Stimulated activated naive CD8-positive, alpha-beta T cell treated with anti-CD3 and anti-CD28 coated beads, Interleukin-15, amount 100 ng/mL, for 72 hours (primary cell): ENCODE results near the gene IL1R2.
A peak's percentile ranks its signal among the peaks of the same experiment; 100 is the strongest.
"Not testable (repeated sequence)": the region's sequence is repeated elsewhere in the genome, so short reads cannot be mapped to it uniquely, and the experiment has no call there.

Source experiments
- ATAC-seq: fragments of 150-1000 bp; cut with Tn5 transposase; 2 replicates; pipeline ENCODE4 v1.10.0; 2021; ENCODE audit warnings: mild to moderate bottlenecking, moderate library complexity
- DNase-seq, 2 donors: peaks; one replicate each; pipeline ENCODE4 v3.0.0; 2021 to 2022
- H3K27ac Mint-ChIP-seq, 2 donors: one replicate each; pipeline ENCODE4 v1.8.0; 2022; ENCODE audit warnings: mild to moderate bottlenecking in 2 of 2, mixed read lengths in 2 of 2, moderate library complexity in 2 of 2
- H3K27me3 Mint-ChIP-seq: one replicate; pipeline ENCODE4 v1.8.0; 2022; ENCODE audit warnings: mixed read lengths
- H3K4me1 Mint-ChIP-seq: one replicate; pipeline ENCODE4 v1.8.0; 2022; ENCODE audit warnings: mild to moderate bottlenecking, mixed read lengths
- H3K4me3 Mint-ChIP-seq, 2 donors: one replicate each; pipeline ENCODE4 v1.8.0; 2022; ENCODE audit warnings: mild to moderate bottlenecking in 2 of 2, mixed read lengths in 2 of 2, moderate library complexity in 1 of 2
- H3K9me3 Mint-ChIP-seq, 2 donors: one replicate each; pipeline ENCODE4 v1.8.0; 2022; ENCODE audit warnings: mixed read lengths in 2 of 2

IL1R2 gene

DNA sequence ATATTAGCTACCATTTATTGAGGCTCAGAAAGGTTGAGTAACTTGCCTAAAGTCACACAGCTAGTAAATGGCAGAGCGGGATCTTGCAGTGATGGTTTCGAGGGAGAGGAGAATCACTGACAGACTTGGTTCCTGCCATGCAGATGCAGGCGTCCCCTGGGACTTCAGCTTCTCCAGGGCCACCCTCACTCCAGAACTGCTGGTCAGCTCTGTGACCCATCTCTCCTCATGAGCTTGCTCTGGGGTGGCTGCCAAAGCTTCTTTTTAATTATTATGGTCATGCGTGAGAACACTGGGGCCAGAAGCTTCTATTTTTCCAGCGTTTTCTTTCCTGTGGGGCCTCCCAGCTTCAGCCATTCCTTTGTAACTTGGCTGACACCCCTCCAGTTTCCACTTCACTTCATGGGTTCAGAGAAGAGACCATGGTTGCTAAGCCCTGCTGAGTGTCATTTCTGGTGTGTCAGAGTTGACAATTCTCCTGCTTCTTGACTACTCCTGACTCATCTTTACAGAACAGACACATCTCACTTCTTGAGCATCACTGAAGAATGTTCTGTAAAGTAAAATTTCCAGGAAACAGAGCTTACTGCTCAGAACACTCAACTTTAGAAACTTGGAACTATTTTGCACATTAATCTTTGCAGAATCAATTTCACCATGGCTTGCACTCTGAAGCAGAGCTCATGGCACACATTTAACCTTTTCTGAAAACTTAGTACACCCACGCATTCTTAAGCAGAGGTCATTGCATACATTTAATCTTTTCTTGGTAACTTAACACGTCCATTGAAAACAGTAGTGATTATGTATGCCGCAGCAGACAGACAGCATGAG is 70.4 kb downstream of the IL1R2 start:
- Mint-ChIP-seq H3K27me3 (peaks cover 15% of the 10 kb centered on the region), H3K9me3 (peaks cover 0 to 8% of the 10 kb centered on the region in 2 donors), H3K27ac (peak overlapping the region; percentile 2 to 61), H3K4me1 (peaks cover 40% of the 10 kb centered on the region), H3K4me3 (peak overlapping the region in 1 of 2 donors; percentile 37)
- DNase-seq = peak in 1 of 2 donors; percentile 20
- ATAC-seq = peak; percentile 86

DNA sequence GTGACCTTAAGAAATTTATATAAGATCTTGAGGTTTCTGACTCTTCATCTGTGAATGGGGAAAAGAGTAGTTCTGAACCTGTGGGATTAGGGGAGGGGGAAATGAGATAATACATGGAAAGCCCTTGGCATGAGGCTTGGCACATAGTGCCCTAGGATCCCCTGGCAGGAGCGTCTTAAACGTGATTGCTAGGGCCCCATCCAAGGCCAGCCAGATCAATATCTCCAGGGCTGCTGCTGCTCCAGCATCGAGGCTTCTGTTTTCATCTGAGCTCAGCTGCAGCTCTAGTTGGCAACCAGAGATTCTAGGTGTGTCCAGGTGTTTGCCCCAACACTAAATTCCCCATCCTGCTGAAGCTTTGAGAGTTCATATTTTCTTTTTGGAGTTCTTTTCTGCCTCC is 71.0 kb downstream of the IL1R2 start:
- Mint-ChIP-seq H3K9me3 (peaks cover 0 to 8% of the 10 kb centered on the region in 2 donors), H3K4me1 (peaks cover 36% of the 10 kb centered on the region), H3K27me3 (peaks cover 15% of the 10 kb centered on the region), H3K27ac (peak overlapping the region in 1 of 2 donors; percentile 2), H3K4me3 (peak overlapping the region in 1 of 2 donors; percentile 37)
- DNase-seq = no peak
- ATAC-seq = no peak

DNA sequence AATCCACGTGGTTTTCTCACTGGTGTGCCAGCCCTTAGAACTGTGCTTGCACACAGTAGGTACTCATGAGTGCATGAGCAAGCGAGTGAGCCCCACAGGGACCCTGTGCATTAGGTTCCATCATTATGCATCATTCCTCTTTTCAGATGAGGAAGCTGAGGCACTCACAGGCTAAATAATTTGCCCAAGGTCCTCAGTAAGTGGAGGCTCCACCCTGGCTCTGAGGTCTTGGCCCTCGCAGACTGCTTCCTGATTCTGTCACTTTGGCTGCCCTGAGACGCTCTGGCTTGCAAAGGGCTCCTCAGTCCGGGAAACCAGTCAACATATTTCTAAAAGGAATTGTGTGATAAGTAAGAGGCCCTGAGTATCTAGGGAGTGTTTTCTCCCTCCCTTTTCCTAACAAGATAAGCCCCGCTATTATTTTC is 71.7 kb downstream of the IL1R2 start:
- no peak overlapping the region for H3K27ac Mint-ChIP-seq
- DNase-seq = no peak
- peaks cover 35% of the 10 kb centered on the region for H3K4me1 Mint-ChIP-seq
- peaks cover 0 to 10% of the 10 kb centered on the region in 2 donors for H3K9me3 Mint-ChIP-seq
- no peak for ATAC-seq
- H3K27me3 Mint-ChIP-seq = peaks cover 15% of the 10 kb centered on the region
- no peak overlapping the region for H3K4me3 Mint-ChIP-seq

DNA sequence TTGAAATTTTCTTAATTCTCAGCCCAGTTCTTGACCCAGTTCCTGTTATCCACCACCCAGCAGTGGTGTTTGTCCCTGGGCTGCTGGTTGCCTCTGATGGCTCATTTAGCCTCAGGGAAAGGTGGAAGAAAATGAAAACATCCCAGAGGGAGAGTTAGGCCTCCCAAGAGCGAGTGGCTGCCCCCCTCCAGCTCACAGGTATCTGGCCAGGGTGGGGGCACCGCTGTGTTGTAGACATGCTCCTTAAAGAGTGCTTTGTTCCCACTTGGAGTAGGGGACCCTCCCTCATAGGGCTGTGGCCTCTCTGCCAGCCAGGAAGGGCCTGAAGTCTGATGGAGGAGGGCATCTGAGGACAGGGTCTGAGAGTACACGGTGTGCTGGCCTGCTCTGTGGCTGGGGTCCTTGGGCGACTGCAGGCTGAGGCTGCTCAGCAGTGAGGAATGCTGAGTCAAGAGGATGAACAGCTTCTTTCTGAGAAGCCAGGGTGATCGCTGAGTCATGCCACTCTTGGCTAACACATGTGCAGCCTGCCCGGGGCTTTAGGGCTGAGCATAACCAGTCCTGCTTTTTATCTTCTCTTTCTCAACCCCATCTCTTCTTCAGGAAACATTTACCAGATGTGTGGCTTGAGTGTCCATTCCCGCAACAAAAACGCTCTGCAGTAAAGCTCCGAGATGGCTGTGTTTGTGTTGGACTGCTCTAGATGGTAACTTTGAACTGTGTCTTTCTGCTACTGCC is 72.3 kb downstream of the IL1R2 start:
- peaks cover 4 to 16% of the 10 kb centered on the region in 2 donors for H3K9me3 Mint-ChIP-seq
- H3K27me3 Mint-ChIP-seq = peaks cover 15% of the 10 kb centered on the region
- no peak overlapping the region for H3K27ac Mint-ChIP-seq
- no peak overlapping the region for H3K4me3 Mint-ChIP-seq
- no peak for DNase-seq
- no peak for ATAC-seq
- peaks cover 35% of the 10 kb centered on the region for H3K4me1 Mint-ChIP-seq

DNA sequence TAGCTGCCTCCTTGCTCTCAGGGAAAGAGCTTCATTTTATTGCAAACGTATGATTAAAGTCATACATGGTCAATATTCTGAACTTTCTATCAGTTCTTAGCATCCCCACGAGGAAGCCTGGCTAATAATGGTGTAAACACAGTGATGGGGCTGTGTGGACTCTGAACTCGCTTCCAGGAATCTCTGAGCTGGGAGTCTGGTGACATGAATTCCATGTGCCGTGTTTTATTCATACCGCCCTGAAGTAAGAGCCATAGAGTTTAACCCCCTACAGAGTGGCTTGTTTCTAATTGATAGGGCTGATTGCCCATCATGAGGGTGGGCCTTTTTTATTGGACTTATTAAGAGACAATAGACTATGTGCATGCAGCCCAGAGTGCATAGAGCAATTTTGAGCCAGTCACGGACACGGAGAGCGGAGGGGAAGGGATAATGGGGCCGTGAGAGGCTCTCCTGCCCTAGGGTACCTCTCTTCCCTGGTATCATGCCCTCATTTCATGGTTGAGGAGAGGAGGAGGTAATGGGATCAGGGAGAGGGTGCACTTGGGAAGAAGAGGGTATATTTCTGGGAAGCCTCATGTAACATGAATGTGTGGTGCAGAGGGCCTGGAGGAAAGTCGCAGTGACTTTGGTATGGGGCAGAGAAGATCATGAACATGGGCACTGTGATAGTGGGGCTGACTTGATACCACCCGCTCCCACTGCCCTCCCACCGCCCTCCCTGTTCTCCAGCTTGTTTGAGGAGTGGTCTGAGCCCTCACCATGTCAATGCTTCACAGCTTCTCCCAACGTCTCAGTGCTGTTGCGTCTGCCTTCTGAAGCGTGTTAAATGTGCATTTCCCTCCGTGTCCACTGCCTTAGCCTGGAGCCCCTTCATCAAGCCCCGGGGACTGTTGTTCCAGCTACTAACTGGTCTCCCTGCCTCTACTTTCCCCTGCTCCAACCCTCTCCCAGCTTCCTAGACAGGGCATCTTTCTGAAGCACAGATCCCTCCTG is 73.2 kb downstream of the IL1R2 start:
- Mint-ChIP-seq H3K27me3 (peaks cover 15% of the 10 kb centered on the region), H3K4me1 (peaks cover 35% of the 10 kb centered on the region), H3K4me3 (no peak overlapping the region), H3K27ac (no peak overlapping the region), H3K9me3 (peaks cover 4 to 16% of the 10 kb centered on the region in 2 donors)
- ATAC-seq (no peak), DNase-seq (no peak)

DNA sequence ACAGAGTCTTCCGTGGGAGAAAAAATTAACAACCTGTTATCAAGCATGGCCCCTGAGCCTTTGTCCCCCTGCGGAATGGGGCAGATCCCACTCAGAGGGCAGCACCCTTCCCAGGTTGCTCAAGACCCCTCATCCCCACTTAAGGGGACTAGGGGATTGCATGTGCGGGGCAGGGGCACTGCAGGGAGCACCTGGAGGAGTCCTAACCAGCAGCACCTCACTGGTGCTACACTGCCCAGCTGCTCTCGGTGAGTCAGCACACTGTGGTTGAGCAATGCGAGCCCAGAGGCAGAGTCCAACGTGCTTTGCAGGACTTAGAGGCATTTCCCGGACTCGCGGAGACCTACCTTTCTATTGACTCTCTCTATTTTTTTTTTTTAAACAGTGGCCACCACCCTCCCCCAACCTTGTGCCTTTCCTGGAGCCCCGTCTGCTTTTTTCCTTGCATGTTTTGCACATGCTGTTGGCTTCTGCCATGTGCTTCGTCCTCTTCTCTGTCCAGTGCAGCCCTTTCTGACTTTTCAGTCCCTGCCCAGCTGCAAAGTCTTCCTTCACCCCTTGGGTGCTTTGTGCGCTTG is 74.0 kb downstream of the IL1R2 start:
- H3K27ac Mint-ChIP-seq = no peak overlapping the region
- H3K4me1 Mint-ChIP-seq = peaks cover 35% of the 10 kb centered on the region
- peaks cover 15% of the 10 kb centered on the region for H3K27me3 Mint-ChIP-seq
- DNase-seq (no peak), ATAC-seq (no peak)
- no peak overlapping the region for H3K4me3 Mint-ChIP-seq
- H3K9me3 Mint-ChIP-seq = peaks cover 4 to 16% of the 10 kb centered on the region in 2 donors

DNA sequence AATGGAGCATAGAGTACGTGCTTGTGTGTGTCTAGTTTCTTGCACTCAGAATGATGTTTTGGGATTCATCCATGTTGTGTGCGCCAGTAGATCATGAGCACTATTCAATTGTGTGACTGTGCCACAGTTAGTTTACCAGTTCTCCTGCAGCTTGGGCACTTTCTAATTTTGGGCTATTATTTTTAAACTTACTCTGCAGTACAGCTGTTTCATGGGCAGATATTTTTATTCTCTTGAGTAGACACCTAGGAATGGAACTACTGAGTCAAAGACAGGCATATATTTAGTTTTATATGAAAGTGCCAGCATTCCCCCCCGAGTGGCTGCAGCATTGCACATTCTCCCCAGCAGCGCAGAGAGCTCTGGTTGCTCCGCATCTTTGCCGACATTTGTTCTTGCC is 74.8 kb downstream of the IL1R2 start:
- ATAC-seq = no peak
- H3K4me1 Mint-ChIP-seq = peaks cover 35% of the 10 kb centered on the region
- peaks cover 15% of the 10 kb centered on the region for H3K27me3 Mint-ChIP-seq
- DNase-seq = no peak
- H3K9me3 Mint-ChIP-seq = peaks cover 4 to 16% of the 10 kb centered on the region in 2 donors
- H3K4me3 Mint-ChIP-seq = no peak overlapping the region
- no peak overlapping the region for H3K27ac Mint-ChIP-seq

DNA sequence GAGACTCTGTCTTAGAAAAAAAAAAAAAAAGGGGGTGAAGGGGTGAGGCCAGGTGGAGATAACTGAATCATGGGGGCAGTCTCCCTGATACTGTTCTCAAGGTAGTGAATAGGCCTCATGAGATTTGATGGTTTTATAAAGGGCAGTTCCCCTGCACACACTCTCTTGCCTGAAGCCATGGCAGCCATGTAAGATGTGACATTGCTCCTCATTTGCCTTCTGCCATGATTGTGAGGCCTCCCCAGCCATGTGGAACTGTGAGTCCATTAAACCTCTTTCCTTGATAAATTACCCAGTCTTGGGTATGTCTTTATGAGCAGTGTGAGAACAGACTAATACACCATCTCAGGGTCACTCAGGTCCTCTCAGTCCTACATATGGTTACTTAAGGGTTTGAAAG is 76.4 kb downstream of the IL1R2 start:
- H3K4me1 Mint-ChIP-seq = peaks cover 21% of the 10 kb centered on the region
- peaks cover 15% of the 10 kb centered on the region for H3K27me3 Mint-ChIP-seq
- not testable (repeated sequence) for H3K27ac Mint-ChIP-seq, H3K4me3 Mint-ChIP-seq, DNase-seq, ATAC-seq
- peaks cover 4 to 16% of the 10 kb centered on the region in 2 donors for H3K9me3 Mint-ChIP-seq

DNA sequence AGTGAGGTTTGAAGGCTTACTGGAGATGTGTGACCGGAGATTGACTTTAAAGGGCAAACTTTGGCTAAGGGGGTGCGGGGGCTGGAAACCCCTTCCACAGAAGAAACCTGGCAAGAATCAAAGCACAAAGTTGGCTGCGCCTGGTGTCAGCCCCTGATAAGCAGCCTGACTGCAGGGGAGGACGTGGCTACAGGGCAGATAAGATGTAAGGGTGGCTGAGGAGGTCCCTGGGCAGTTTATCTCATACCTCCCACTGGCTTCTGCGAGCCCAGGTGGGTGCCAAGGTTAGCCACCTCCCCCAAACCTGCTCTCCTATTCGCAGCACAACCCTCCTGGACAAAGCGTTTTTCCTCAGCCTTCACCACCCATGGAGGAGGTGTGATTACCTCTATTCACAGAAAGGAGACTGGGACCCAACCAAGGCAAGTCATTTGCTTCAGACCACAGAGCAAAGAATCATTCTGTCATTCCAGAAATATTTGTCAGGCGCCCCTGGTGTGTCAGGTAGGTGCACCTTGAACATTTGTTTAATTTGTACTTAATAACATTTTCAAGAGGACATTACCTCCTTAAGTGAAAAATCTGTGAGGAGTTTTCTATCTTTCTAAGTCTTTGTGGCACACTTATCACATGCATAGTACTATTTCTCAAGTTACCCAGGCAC is 77.7 kb downstream of the IL1R2 start:
- H3K4me1 Mint-ChIP-seq = peaks cover 17% of the 10 kb centered on the region
- no peak for DNase-seq
- H3K9me3 Mint-ChIP-seq = peaks cover 4 to 16% of the 10 kb centered on the region in 2 donors
- peak overlapping the region in 1 of 2 donors; percentile 45 for H3K27ac Mint-ChIP-seq
- no peak overlapping the region for H3K4me3 Mint-ChIP-seq
- peaks cover 15% of the 10 kb centered on the region for H3K27me3 Mint-ChIP-seq
- no peak for ATAC-seq

DNA sequence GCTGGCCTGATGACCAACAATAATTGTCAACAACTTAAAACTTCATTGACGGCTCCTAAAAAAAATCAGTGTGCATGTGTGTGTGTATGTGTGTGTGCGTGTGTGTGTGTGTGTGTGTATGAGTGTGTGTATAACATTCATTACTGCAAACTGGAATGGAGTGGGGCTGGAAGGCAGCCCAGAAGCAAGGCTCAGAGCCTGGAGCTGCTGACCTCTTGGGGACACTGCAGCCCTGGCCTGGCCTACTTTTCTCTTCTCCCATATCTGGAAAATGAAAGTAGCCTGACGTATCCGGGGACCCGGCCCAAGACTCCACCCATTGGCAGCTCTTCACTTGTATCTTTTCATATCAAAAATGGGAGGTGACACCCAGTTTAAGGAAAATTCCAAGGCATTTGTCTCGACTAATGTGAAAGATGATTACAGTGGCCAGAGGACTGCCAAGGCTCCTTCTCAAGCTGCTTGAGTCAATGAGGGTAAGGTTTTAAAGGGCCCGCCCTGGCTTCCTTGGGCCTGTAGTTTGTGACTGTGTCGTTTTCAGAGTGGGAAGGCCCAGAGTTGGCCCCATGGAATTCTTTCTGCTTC is 78.4 kb downstream of the IL1R2 start:
- DNase-seq = no peak
- Mint-ChIP-seq H3K27me3 (peaks cover 15% of the 10 kb centered on the region), H3K27ac (no peak overlapping the region)

DNA sequence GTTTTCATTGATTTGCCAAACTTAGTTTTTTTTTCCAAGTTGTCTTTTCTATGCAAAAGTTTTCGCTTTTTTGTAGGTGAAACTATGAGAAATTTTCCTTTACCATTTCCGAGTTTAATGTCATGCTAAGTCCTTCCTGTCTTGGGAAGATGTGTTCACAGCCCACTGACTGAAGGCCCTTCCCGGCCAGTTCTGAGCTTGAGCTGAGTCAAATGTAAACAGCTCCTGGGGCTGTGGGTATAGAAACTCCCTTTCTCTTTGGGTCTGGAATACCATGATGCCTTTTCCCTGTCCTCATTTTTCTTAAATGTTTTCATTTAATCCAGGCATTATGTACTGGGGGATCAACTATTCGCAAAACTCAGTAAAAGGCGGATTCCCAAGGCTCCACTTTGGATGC is 81.0 kb downstream of the IL1R2 start:
- Mint-ChIP-seq H3K27ac (no peak overlapping the region), H3K4me1 (peaks cover 11% of the 10 kb centered on the region), H3K4me3 (no peak overlapping the region), H3K27me3 (no peaks in the 10 kb centered on the region), H3K9me3 (peaks cover 8 to 10% of the 10 kb centered on the region in 2 donors)
- ATAC-seq = no peak
- DNase-seq = no peak

More for the DNA sequence above, 78.4 kb downstream of the IL1R2 start:
- peaks cover 4 to 15% of the 10 kb centered on the region in 2 donors for H3K9me3 Mint-ChIP-seq
- no peak for ATAC-seq
- H3K4me3 Mint-ChIP-seq = no peak overlapping the region
- H3K4me1 Mint-ChIP-seq = peaks cover 12% of the 10 kb centered on the region

DNA sequence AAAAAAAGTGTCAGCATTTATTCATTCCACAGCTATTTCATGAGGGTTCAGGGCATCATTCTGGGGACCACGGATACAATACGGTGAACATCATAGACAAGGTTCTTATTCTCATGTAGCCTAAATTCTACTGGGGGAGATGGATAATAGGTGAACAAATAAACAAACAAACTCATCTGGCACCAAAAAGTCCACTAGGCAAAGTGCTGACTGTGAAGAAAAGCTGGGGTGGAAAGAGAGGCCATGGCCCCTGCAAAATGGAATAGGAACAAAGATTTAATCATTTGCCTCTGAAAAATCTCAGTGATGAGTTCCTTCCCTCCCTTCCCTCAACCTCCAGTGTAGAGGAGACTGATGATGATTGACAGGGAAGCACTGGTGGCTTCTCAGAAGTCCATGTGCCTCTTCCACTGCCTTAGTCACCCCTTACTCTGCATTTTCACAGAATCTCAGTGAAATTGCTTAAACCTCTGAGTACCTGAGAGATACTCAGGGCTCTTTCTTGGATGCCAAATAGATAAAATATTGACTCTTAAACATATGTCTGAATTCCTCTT is 81.5 kb downstream of the IL1R2 start:
- Mint-ChIP-seq H3K4me1 (peaks cover 14% of the 10 kb centered on the region), H3K27ac (no peak overlapping the region)
- ATAC-seq = no peak

DNA sequence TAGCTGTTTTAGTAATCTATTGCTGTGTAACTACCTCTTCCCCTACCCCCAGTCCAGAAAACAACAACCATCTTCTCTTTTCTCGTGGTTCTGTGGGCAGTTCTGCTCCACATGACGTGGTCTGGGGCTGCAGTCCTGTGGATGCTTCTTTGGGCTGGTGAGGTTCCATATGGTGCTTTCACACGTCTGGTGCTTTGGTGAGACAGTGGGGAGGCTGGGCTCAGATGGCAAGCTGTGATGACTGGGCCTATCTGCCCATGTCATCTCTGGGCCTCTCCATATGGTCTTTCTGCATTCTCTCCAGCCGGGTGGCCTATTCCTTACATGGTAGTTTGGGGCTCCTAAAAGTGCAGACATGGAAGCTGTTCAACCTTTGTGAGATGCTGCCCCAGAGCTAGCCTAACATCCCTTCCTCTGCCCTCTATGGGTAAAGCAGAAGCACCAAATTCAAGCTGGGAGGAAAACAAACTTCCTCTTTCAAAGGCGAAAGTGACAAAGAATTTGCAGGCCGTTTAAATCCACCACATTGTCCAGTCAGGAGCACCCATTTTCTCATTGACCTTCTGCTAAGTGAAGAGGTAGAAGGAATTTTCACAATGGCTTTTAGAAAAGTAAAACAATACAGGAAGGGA is 82.5 kb downstream of the IL1R2 start:
- no peaks in the 10 kb centered on the region for H3K27me3 Mint-ChIP-seq
- no peak overlapping the region for H3K4me3 Mint-ChIP-seq
- ATAC-seq = peak; percentile 35
- no peak for DNase-seq
- H3K27ac Mint-ChIP-seq = no peak overlapping the region
- peaks cover 19% of the 10 kb centered on the region for H3K4me1 Mint-ChIP-seq
- H3K9me3 Mint-ChIP-seq = peaks cover 9 to 13% of the 10 kb centered on the region in 2 donors

More for the DNA sequence above, 81.5 kb downstream of the IL1R2 start:
- no peak overlapping the region for H3K4me3 Mint-ChIP-seq
- DNase-seq = no peak
- no peaks in the 10 kb centered on the region for H3K27me3 Mint-ChIP-seq
- peaks cover 9 to 10% of the 10 kb centered on the region in 2 donors for H3K9me3 Mint-ChIP-seq
